ENCODE data around the gene ENDOV.

ENDOV gene

DNA sequence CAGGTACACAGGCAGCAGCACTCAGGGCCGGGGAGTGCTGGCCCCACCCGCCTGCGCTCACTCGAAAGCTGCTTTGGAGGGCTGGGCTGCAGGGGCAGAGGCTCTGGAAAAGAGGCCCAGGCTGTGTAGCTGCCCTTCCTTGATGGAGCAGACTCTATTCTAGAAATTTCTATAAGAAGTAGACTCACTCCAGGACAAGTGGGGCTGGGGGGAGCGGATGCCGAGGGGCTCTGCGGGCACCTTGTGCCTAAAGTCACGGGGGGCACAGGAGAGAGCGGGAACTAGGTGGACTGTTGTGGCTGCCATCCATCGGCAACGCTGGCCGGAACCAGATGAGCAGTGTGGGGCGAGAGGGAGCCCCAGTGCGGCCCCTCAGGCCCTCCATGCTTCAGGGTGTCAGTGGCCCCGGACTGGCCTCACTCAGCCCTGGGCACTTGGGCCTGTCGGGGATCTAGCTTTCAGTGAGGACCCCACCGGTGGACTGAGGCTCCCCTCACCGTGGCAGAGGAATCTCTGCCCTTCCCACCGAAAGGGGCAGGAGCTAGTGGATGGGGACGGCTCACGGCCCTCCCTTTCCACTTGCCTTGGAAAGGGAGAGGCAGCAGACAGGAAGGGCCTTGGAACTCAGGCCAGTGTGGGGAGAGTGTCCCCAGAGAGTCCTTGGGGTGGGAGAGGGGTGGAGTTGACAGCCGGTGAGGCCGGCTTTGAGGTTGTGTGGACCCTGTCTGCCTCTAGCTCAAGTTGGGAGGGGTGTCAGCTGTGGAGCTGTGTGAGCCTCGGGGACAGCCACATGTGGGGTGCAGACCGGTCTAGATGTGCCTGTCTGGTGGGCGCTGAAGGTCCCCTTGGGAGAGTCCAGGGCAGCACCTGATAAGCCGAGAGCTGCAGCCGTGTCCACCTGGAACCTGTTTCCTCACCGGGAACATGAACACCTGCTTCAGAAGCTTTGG is 16.6 kb downstream of the ENDOV start:
- no peak overlapping the region for H3K4me3 ChIP-seq (ENCODE audit: low read length)
- TF ChIP-seq, protein P1, sequence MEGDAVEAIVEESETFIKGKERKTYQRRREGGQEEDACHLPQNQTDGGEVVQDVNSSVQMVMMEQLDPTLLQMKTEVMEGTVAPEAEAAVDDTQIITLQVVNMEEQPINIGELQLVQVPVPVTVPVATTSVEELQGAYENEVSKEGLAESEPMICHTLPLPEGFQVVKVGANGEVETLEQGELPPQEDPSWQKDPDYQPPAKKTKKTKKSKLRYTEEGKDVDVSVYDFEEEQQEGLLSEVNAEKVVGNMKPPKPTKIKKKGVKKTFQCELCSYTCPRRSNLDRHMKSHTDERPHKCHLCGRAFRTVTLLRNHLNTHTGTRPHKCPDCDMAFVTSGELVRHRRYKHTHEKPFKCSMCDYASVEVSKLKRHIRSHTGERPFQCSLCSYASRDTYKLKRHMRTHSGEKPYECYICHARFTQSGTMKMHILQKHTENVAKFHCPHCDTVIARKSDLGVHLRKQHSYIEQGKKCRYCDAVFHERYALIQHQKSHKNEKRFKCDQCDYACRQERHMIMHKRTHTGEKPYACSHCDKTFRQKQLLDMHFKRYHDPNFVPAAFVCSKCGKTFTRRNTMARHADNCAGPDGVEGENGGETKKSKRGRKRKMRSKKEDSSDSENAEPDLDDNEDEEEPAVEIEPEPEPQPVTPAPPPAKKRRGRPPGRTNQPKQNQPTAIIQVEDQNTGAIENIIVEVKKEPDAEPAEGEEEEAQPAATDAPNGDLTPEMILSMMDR (IDR thresholded peaks at IDR 0.05; ENCODE audit: insufficient read depth, low read depth, low read length, missing control alignments) = no peak
- DNase-seq (ENCODE audit: low read depth) = no peak

DNA sequence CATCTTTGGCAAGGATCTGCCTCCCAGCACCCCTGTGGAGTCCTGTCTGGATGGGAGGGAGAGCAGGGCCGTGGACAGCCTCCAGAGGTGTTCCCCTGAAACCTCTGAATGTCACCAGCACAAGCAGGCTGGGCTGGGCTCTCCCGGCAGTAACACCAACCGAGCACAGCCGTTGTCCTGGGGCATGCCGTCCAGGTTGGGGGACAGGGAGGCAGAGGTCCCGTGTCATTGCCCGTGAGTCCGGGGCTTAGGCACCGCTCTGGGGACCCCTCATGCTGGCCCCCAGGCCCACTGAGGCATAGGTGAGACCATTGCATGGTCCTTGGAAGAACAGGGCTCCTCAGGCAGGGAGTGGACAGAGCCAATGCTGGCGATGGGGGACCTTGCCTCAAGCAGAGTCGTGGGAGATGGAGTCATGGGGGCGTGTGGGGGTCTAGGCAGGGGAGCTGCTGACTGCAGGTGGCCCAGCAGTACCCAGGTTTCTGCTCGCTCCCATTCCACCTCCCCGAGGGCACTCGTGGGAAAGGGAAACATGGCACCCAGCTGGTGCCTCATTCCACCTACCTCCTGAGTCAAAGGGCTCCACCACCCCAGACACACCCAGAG is 17.5 kb downstream of the ENDOV start:
- TF ChIP-seq, protein P1 (IDR thresholded peaks at IDR 0.05; ENCODE audit: insufficient read depth, low read depth, low read length, missing control alignments) = no peak
- no peak overlapping the region for H3K4me3 ChIP-seq (ENCODE audit: low read length)
- no peak for DNase-seq (ENCODE audit: low read depth)

- no peak for DNase-seq (ENCODE audit: low read depth)
- TF ChIP-seq, protein P1 (IDR thresholded peaks at IDR 0.05; ENCODE audit: insufficient read depth, low read depth, low read length, missing control alignments) = no peak
- no peak overlapping the region for H3K4me3 ChIP-seq (ENCODE audit: low read length)
Measured at GRCh38 chr17:80432961-80433550, 18.1 kb downstream of the ENDOV start.

- H3K4me3 ChIP-seq (ENCODE audit: low read length) = no peak overlapping the region
- TF ChIP-seq, protein P1 (IDR thresholded peaks at IDR 0.05; ENCODE audit: insufficient read depth, low read depth, low read length, missing control alignments) = no peak
- DNase-seq (ENCODE audit: low read depth) = no peak
Measured at GRCh38 chr17:80433916-80434666, 19.1 kb downstream of the ENDOV start.

GRCh38 chr17:80437532-80437931 is 22.6 kb downstream of the ENDOV start:
- TF ChIP-seq, protein P1 (IDR thresholded peaks at IDR 0.05; ENCODE audit: insufficient read depth, low read depth, low read length, missing control alignments) = no peak
- H3K4me3 ChIP-seq (ENCODE audit: low read length) = no peak overlapping the region
- no peak for DNase-seq (ENCODE audit: low read depth)

GRCh38 chr17:80438806-80439205 is 23.8 kb downstream of the ENDOV start:
- no peak overlapping the region for H3K4me3 ChIP-seq (ENCODE audit: low read length)
- DNase-seq (ENCODE audit: low read depth) = no peak
- TF ChIP-seq, protein P1 (IDR thresholded peaks at IDR 0.05; ENCODE audit: insufficient read depth, low read depth, low read length, missing control alignments) = no peak
